Smooth muscle cell of the brain vasculature (primary cell): ENCODE results near the gene GRIN1.

Source experiments
- DNase-seq: peaks from one replicate; pipeline ENCODE4 v3.0.0-alpha.2; 2012; ENCODE audit warnings: low read depth, low spot score

Gene GRIN1

DNA sequence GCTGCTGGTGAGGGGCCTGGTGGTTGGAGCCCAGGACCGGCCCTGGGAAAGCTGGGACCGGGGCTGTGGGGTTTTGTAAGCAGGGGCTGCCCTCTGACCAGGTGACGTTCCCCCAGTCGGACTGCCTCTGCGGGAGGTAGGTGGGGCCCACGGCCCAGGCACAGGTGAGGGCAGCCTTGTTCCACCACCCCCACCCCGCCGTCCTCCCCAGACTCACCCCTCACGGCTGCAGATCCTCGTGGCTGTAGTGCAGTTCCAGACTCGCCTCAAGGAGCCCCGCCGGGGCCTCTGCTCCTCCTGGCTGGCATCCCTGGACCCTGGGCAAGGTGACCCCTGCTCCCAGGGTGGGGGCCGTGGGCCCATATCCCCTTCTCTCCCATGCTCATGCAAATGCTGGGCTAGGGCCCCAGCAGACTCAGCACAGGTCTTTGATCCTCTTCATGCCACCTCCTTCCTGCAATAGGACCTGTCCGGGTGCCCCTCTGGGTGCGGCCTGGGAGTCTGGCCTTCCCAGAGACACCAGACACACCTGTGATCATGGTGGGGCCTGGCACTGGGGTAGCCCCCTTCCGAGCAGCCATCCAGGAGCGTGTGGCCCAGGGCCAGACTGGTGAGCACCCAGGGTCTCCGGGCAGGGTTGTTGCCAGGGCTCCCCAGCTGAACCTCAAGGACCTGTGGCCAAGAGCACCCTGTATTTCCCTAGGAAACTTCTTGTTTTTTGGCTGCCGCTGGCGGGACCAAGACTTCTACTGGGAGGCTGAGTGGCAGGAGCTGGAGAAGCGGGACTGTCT, 76.4 kb downstream of the GRIN1 start:
- DNase-seq: no peak

DNA sequence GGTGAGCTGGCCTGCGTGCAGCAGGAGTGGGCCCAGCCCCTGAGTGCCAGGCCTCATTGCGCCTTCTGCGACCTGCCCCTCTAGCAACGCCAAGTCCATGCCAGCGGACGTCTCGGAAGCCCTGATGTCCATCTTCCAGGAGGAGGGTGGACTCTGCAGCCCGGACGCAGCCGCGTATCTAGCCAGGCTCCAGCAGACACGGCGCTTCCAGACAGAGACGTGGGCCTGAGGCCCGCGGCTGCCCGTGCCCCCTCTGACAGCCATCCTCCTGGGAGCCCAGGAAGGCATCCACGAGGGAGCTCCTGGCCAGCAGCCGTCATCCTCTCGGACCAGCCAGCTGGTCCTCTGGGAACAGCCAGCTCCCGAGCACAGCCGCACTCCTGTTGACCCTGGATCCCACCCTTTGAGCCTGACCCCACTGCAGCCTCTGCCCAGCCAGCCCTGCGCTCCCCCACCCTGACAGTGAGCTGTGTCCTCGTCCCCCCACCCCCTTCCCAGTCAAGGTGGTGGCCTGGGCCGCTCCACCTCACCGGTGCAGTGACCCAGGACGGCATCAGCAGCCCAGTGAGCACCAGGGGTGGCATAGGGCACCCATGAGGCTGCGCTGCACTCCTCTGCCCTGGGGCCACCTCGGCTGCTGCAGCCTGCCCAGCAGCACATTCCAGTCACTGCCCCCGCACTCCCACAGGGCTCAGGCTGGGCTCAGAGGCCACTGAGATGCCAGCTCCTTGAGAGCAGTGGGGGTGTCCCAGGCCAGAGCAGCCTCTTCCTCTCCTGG, 77.4 kb downstream of the GRIN1 start:
- no peak for DNase-seq

DNA sequence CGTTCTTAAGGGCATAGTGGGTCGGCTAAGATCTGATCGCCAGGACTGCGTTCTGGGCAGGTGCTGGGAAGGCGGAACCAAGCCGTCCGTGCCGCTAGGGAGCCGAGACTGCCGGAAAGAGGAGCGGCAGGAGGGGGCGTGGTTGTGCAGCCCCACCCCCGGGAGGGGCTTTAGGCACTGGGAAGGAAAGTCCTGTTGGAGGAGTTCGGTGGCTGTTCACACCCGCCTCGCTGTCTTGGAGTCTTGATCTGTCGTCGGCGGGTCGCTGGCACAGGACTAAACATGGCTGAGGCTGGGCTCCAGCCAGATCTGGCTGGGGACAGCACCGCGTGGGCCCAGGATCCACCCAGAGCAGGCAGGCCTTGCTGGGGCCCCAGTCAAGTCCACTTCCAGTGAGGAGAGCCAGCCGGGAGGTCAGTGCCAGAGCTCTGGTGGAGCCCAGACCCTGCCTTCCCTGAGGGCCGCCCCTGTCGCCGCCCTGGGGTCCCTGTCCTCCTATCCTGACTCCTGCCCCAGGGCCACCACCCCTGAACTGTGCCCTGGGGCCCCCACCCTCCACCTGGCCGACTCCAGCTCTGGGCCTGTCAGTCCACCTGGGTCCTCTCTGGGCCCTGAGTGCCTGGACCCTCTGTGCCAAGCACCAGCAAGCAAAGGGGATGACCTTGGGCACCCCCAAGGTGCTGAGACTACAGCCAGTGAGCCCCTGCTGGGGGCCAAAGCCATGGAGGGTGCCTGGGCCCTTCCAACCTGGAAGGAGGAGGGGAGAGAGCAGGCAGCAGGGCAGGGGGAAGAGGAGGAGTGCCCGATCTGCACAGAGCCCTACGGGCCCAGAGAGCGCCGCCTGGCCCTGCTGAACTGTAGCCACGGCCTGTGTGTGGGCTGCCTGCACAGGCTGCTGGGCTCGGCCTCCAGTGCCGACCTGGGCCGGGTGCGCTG, 78.6 kb downstream of the GRIN1 start:
- no peak for DNase-seq

DNA sequence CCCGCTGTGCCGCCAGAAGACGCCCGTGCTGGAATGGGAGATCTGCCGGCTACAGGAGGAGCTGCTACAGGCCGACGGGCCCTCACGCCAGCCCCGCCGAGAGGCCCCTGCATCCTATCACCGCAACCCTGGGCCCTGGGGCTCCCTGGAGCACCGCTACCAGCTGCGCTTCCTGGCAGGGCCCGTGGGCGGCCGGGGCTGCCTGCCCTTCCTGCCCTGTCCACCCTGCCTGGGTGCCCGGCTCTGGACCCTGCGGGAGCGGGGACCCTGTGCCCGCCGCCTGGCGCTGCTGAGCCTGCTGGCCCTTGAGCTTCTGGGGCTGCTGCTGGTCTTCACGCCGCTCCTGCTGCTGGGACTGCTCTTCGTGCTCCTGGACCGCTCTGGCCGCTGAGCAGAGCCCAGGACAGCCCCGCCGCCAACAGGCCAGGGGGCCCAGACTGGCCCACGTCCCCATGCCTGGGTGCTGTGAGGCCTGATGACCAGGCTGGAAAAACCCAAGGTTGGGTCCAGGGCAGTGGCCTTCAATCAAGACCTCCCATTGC, 79.3 kb downstream of the GRIN1 start:
- DNase-seq: no peak
